B cell (primary cell): ENCODE results near the gene SELP. TPM values are rescaled to one million over a fixed set of nuclear protein-coding genes. Genes with fewer than 3 reads are reported as not detected.

Experiments
- ATAC-seq: fragments of 200-7000 bp; cut with Tn5 transposase; one replicate; pipeline ENCODE4 v1.10.0; 2021; ENCODE audit warnings: low read depth, mild to moderate bottlenecking, moderate number of reproducible peaks, moderate library complexity
- CTCF ChIA-PET: fragments of 350-600 bp; sonication (Branson Sonifier 250); formaldehyde crosslinking; loops from one replicate; lab custom pipeline; 2021; ENCODE audit warnings: antibody characterized with exemption, inconsistent platforms; lab: Charles Lee
- POLR2A ChIA-PET: fragments of 350-600 bp; sonication (Branson Sonifier 250); formaldehyde crosslinking; loops from one replicate; lab custom pipeline; 2021; ENCODE audit warnings: antibody characterized with exemption; lab: Charles Lee
- DNase-seq: peaks from one replicate; pipeline ENCODE4 v3.0.0; 2013
- H2AFZ ChIP-seq: 2 replicates; pipeline ENCODE4 v1.6.1; 2012; ENCODE audit warnings: mild to moderate bottlenecking, low read depth, low read length; ENCODE audit not compliant: insufficient read depth, poor library complexity, severe bottlenecking
- H3K27ac ChIP-seq, 2 donors: 1 replicate in 1 of 2; 2 replicates in 1 of 2; pipeline ENCODE4 v1.5.1; 2012 to 2013; ENCODE audit warnings: low read length in 2 of 2, mild to moderate bottlenecking in 2 of 2, moderate library complexity in 1 of 2
- H3K27me3 ChIP-seq, 4 experiments: fragments of 200-600 bp in 1 of 4; sonication (generic) in 1 of 4; replicated peaks in 1 of 4; 1 replicate in 2 of 4; 2 replicates in 2 of 4; pipeline versions ENCODE4 v1.6.1 to v1.7.0; 2013 to 2016; ENCODE audit warnings: low read length in 3 of 4, mild to moderate bottlenecking in 2 of 4, mixed read lengths in 1 of 4, moderate library complexity in 1 of 4; ENCODE audit not compliant: insufficient read depth in 4 of 4, control insufficient read depth in 3 of 4; ENCODE audit errors: control extremely low read depth in 1 of 4
- H3K36me3 ChIP-seq, 2 experiments: replicated peaks in 1 of 2; 1 replicate in 1 of 2; 2 replicates in 1 of 2; pipeline versions ENCODE4 v1.6.1 to v1.7.1; 2013; ENCODE audit warnings: low read length in 1 of 2; ENCODE audit not compliant: insufficient read depth in 2 of 2, control insufficient read depth in 1 of 2; ENCODE audit errors: control extremely low read depth in 1 of 2, extremely low read depth in 1 of 2
- H3K4me1 ChIP-seq, 2 donors: fragments of 200-600 bp in 1 of 2; sonication (generic) in 1 of 2; 1 replicate in 1 of 2; 2 replicates in 1 of 2; pipeline versions ENCODE4 v1.5.1 to v1.6.1; 2013 to 2017; ENCODE audit warnings: low read length in 2 of 2; ENCODE audit not compliant: control insufficient read depth in 2 of 2, insufficient read depth in 2 of 2
- H3K4me2 ChIP-seq: replicated peaks from 2 replicates; pipeline ENCODE3; 2012; ENCODE audit warnings: mild to moderate bottlenecking, low read depth, low read length; ENCODE audit not compliant: poor library complexity, severe bottlenecking
- H3K4me3 ChIP-seq, 5 experiments: fragments of 200-600 bp in 1 of 5; sonication (generic) in 1 of 5; 1 replicate in 3 of 5; 2 replicates in 2 of 5; pipeline versions ENCODE4 v1.5.1 to v1.7.0; 2011 to 2016; ENCODE audit warnings: low read length in 4 of 5, mild to moderate bottlenecking in 4 of 5, low read depth in 2 of 5, control low read depth in 1 of 5, moderate library complexity in 1 of 5; ENCODE audit not compliant: insufficient read depth in 1 of 5; ENCODE audit errors: control extremely low read depth in 1 of 5, extremely low read depth in 1 of 5
- H3K79me2 ChIP-seq: fragments of 200-600 bp; sonication (generic); one replicate; pipeline ENCODE4 v1.6.0; 2016; ENCODE audit warnings: low read length; ENCODE audit not compliant: control insufficient read depth, insufficient read depth
- H3K9ac ChIP-seq: fragments of 200-600 bp; sonication (generic); 2 replicates; pipeline ENCODE4 v1.6.1; 2017; ENCODE audit warnings: mild to moderate bottlenecking, low read length, moderate library complexity
- H3K9me3 ChIP-seq, 3 donors: one replicate each; pipeline versions ENCODE4 v1.6.1 to v1.7.1; 2013; ENCODE audit warnings: low read length in 2 of 3; ENCODE audit not compliant: control insufficient read depth in 2 of 3, insufficient read depth in 1 of 3; ENCODE audit errors: control extremely low read depth in 1 of 3
- H4K20me1 ChIP-seq: 2 replicates; pipeline ENCODE4 v1.6.0; 2012; ENCODE audit warnings: mild to moderate bottlenecking, low read length; ENCODE audit not compliant: insufficient read depth, control insufficient read depth, poor library complexity, severe bottlenecking
- H3K27ac Mint-ChIP-seq: one replicate; pipeline ENCODE4 v1.8.0; 2021; ENCODE audit warnings: mixed read lengths
- H3K27me3 Mint-ChIP-seq: one replicate; pipeline ENCODE4 v1.8.0; 2021; ENCODE audit warnings: mixed read lengths
- H3K4me1 Mint-ChIP-seq: one replicate; pipeline ENCODE4 v1.8.0; 2021; ENCODE audit warnings: mixed read lengths
- H3K4me3 Mint-ChIP-seq: one replicate; pipeline ENCODE4 v1.8.0; 2021; ENCODE audit warnings: mixed read lengths
- H3K9me3 Mint-ChIP-seq: one replicate; pipeline ENCODE4 v1.8.0; 2022; ENCODE audit warnings: mixed read lengths; ENCODE audit not compliant: insufficient read depth
- CTCF ChIP-seq: fragments of 200-600 bp; IDR thresholded peaks from one replicate; pipeline ENCODE4 v1.8.0; 2022; ENCODE audit warnings: antibody characterized with exemption, mild to moderate bottlenecking
- EZH2 ChIP-seq: IDR thresholded peaks from 2 replicates; pipeline ENCODE4 v1.6.1; 2012; ENCODE audit warnings: borderline replicate concordance, low read depth, mild to moderate bottlenecking, moderate library complexity, low read length; ENCODE audit not compliant: insufficient read depth, poor library complexity, severe bottlenecking
- WGBS: methylation state at CpG from one replicate; pipeline ENCODE4 v1.1.5; 2013; ENCODE audit warnings: missing lambda C conversion rate; ENCODE audit not compliant: insufficient coverage; 5-methylcytosine and 5-hydroxymethylcytosine counted together
- intact Hi-C: fragments of 100-400 bp; cut with micrococcal nuclease; formaldehyde crosslinking; loops from one replicate; pipeline ENCODE4 v1.10.0; 2022
- polyA plus RNA-seq: library from polyadenylated mRNA; depleted of rRNA; stranded (reverse); fragments of >200 nt; gene quantifications from 2 replicates; pipeline ENCODE4 v1.2.3, GENCODE V29; 2012
- total RNA-seq, 2 donors: library from RNA; stranded (reverse); fragments of 120-200 nt in 1 of 2; gene quantifications; 1 replicate in 1 of 2; 2 replicates in 1 of 2; pipeline versions ENCODE4 v1.2.3 to v1.2.4, GENCODE V29; 2013 to 2022

SELP gene
- total and polyA plus RNA-seq, 2 donors (not counting 1 experiment from before 2014, with no cell fraction given) = 0.99 to 1.9 TPM

DNA sequence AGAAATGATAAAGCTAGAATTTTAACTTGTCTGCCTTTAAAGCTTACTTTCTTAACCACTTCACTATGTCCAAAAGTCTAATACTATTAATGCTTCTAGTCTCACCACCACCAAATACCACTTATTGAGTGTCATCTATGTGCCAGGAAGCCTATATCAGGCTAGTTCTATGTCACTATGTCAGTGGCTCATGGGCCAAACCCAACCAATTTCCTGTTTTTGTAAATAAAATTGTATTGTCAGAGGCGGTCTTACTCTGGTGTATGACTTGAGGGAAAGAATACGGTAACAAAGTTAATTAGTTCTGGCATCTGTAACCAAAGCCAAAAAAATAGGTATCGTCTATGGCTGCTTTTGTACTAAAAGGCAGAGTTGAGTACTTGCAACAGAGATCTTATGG, 58.5 kb downstream of the SELP start:
- Mint-ChIP-seq H3K4me1 (no peaks in the 10 kb centered on the region), H3K9me3 (no peaks in the 10 kb centered on the region), H3K27me3 (peaks cover 10% of the 10 kb centered on the region), H3K4me3 (no peak overlapping the region), H3K27ac (no peak overlapping the region)
- Histone ChIP-seq H3K4me3 (no peak overlapping the region), H3K4me2 (no peak overlapping the region), H3K36me3 (no peaks in the 10 kb centered on the region), H3K79me2 (no peaks in the 10 kb centered on the region), H3K9me3 (no peaks in the 10 kb centered on the region), H3K9ac (no peak overlapping the region), H2AFZ (no peak overlapping the region), H3K4me1 (no peaks in the 10 kb centered on the region), H3K27ac (no peak overlapping the region), H4K20me1 (no peaks in the 10 kb centered on the region), H3K27me3 (peaks cover 0 to 4% (median 3%) of the 10 kb centered on the region in 4 experiments)
- ATAC-seq (no peak), DNase-seq (no peak)
- intact Hi-C loops = no loop called here
- 100% methylated on average over 3 of the region's 3 CpGs for WGBS
- TF ChIP-seq CTCF (no peak), EZH2 (no peak)
- POLR2A ChIA-PET = no interaction called here
- CTCF ChIA-PET = no interaction called here

- no peak for DNase-seq
- Histone ChIP-seq H2AFZ (no peak overlapping the region), H4K20me1 (no peaks in the 10 kb centered on the region), H3K4me3 (no peak overlapping the region), H3K4me2 (no peak overlapping the region), H3K9me3 (no peaks in the 10 kb centered on the region), H3K27ac (no peak overlapping the region), H3K4me1 (no peaks in the 10 kb centered on the region), H3K36me3 (no peaks in the 10 kb centered on the region), H3K9ac (no peak overlapping the region), H3K27me3 (peaks cover 0 to 3% (median 0%) of the 10 kb centered on the region in 4 experiments), H3K79me2 (no peaks in the 10 kb centered on the region)
- no peak for ATAC-seq
- Mint-ChIP-seq H3K9me3 (no peaks in the 10 kb centered on the region), H3K4me3 (no peak overlapping the region), H3K27ac (no peak overlapping the region), H3K4me1 (no peaks in the 10 kb centered on the region), H3K27me3 (peaks cover 7% of the 10 kb centered on the region)
- POLR2A ChIA-PET = no interaction called here
- no CpG with 5 or more reads among the region's 1 CpG for WGBS
- CTCF ChIA-PET = no interaction called here
- TF ChIP-seq EZH2 (no peak), CTCF (no peak)
- intact Hi-C loops = no loop called here
Observed at GRCh38 chr1:169570172-169570574, 59.8 kb downstream of the SELP start.
